Measurements from ENCODE around the gene TARP.

Gene TARP

DNA sequence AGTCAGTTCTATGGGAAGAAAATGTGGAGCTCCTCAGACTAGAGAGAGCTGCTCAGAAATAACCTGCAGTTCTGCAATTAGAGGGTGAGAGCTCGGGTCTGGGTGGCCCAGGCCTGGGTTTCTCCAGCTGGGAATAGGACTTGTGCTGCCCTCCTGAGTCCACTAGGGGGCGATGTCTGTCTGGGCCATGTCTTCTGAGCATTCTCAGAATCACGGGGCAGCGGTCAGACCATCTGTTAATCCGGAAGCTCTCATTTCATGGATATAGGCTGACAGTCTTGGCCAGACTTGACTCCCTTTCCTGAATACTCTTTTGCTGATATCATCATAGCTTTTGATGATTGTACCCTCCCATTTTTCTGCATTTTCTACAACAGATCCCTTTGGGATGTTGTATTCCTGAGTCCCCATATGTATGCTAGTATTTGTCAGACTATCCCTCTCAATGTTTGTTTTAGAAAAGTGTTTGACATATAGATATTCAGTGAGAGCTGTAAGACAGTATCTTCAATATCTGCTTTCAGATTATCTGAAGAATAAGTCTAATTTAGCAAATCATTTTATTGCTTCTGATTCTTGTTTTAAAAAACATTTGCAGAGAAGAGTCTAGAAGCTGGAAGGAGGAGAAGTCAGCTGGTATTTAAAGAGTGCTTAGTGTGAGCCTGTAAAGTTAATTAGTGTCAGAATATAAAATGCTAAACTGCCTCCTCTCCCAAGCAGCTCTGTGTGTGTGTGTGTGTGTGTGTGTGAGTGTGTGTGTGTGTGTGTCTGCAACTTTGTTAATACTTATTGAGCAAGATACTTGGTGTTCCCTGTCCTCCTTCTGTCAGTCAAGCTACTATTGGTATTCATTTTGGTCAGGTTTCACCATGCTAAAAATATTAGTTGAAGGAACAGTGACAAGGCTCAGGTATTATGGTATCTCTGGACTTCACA, 57.4 kb downstream of the TARP start:
- Histone ChIP-seq H3K9ac (ENCODE audit: insufficient read length, low read depth) (no peak overlapping the region), H3K36me3 (ENCODE audit: insufficient read depth, insufficient read length, low read length) (peaks cover 87% of the 10 kb centered on the region)
- TF ChIP-seq SUZ12 (IDR thresholded peaks at IDR 0.05; ENCODE audit: extremely low read depth, insufficient read depth, insufficient read length) = no peak
- TF ChIP-seq ZNF274 (IDR thresholded peaks at IDR 0.05; ENCODE audit: low read depth, low read length) = no peak
- TF ChIP-seq YY1 (IDR thresholded peaks at IDR 0.05; ENCODE audit: insufficient read depth, insufficient read length) = no peak

GRCh38 chr7:38215115-38215514, 58.3 kb downstream of the TARP start:
- no peak overlapping the region for H3K9ac ChIP-seq (ENCODE audit: insufficient read length, low read depth)
- H3K36me3 ChIP-seq (ENCODE audit: insufficient read depth, insufficient read length, low read length) = peaks cover 85% of the 10 kb centered on the region
- no peak for DNase-seq (ENCODE audit: low read depth, low spot score)

More for the DNA sequence above, 57.4 kb downstream of the TARP start:
- peak; percentile 74 for DNase-seq (ENCODE audit: low read depth, low spot score)
- H3K9me3 ChIP-seq (ENCODE audit: insufficient read depth, low read length) = no peaks in the 10 kb centered on the region
- no peaks in the 10 kb centered on the region for H3K27me3 ChIP-seq (ENCODE audit: insufficient read depth, insufficient read length)
- no peak overlapping the region for H3K4me3 ChIP-seq (ENCODE audit: insufficient read length, low read depth)
- H3K4me1 ChIP-seq (ENCODE audit: insufficient read depth, insufficient read length) = no peaks in the 10 kb centered on the region

GRCh38 chr7:38211940-38212339, 61.5 kb downstream of the TARP start:
- no peaks in the 10 kb centered on the region for H3K4me1 ChIP-seq (ENCODE audit: insufficient read depth, insufficient read length)
- peaks cover 81% of the 10 kb centered on the region for H3K36me3 ChIP-seq (ENCODE audit: insufficient read depth, insufficient read length, low read length)
- no peak overlapping the region for H3K9ac ChIP-seq (ENCODE audit: insufficient read length, low read depth)
- H3K9me3 ChIP-seq (ENCODE audit: insufficient read depth, low read length) = no peaks in the 10 kb centered on the region
- no peak overlapping the region for H3K4me3 ChIP-seq (ENCODE audit: insufficient read length, low read depth)
- DNase-seq (ENCODE audit: low read depth, low spot score) = no peak
- H3K27me3 ChIP-seq (ENCODE audit: insufficient read depth, insufficient read length) = no peaks in the 10 kb centered on the region
- TF ChIP-seq ZNF274 (IDR thresholded peaks at IDR 0.05; ENCODE audit: low read depth, low read length) = no peak
- no peak for TF ChIP-seq SUZ12 (IDR thresholded peaks at IDR 0.05; ENCODE audit: extremely low read depth, insufficient read depth, insufficient read length)
- TF ChIP-seq YY1 (IDR thresholded peaks at IDR 0.05; ENCODE audit: insufficient read depth, insufficient read length) = no peak

More at GRCh38 chr7:38215115-38215514, 58.3 kb downstream of the TARP start:
- Histone ChIP-seq H3K27me3 (ENCODE audit: insufficient read depth, insufficient read length) (no peaks in the 10 kb centered on the region), H3K4me1 (ENCODE audit: insufficient read depth, insufficient read length) (no peaks in the 10 kb centered on the region), H3K9me3 (ENCODE audit: insufficient read depth, low read length) (no peaks in the 10 kb centered on the region), H3K4me3 (ENCODE audit: insufficient read length, low read depth) (no peak overlapping the region)
- TF ChIP-seq YY1 (IDR thresholded peaks at IDR 0.05; ENCODE audit: insufficient read depth, insufficient read length) = no peak
- no peak for TF ChIP-seq SUZ12 (IDR thresholded peaks at IDR 0.05; ENCODE audit: extremely low read depth, insufficient read depth, insufficient read length)

GRCh38 chr7:38211486-38211885, 62.0 kb downstream of the TARP start:
- peaks cover 81% of the 10 kb centered on the region for H3K36me3 ChIP-seq (ENCODE audit: insufficient read depth, insufficient read length, low read length)
- H3K9me3 ChIP-seq (ENCODE audit: insufficient read depth, low read length) = no peaks in the 10 kb centered on the region
- H3K4me3 ChIP-seq (ENCODE audit: insufficient read length, low read depth) = no peak overlapping the region
- TF ChIP-seq YY1 (IDR thresholded peaks at IDR 0.05; ENCODE audit: insufficient read depth, insufficient read length) (no peak), ZNF274 (IDR thresholded peaks at IDR 0.05; ENCODE audit: low read depth, low read length) (no peak), SUZ12 (IDR thresholded peaks at IDR 0.05; ENCODE audit: extremely low read depth, insufficient read depth, insufficient read length) (no peak)
- H3K9ac ChIP-seq (ENCODE audit: insufficient read length, low read depth) = no peak overlapping the region
- no peaks in the 10 kb centered on the region for H3K27me3 ChIP-seq (ENCODE audit: insufficient read depth, insufficient read length)
- DNase-seq (ENCODE audit: low read depth, low spot score) = no peak
- no peaks in the 10 kb centered on the region for H3K4me1 ChIP-seq (ENCODE audit: insufficient read depth, insufficient read length)

All from NT2/D1 (cell line).